Stimulated activated naive B cell treated with anti-CD40 and anti-IgM and Interleukin-4, amounts not matched to agents 10 μg/mL and 1 μg/mL and 100 μg/mL, for 72 hours (primary cell): Measurements from ENCODE around the gene PXDN.

ENCODE experiments used
- ATAC-seq, 2 donors: fragments of 150-1000 bp; cut with Tn5 transposase; replicated peaks; 2 replicates each; pipeline ENCODE4 v1.10.0; 2021; ENCODE audit warnings: moderate library complexity in 1 of 2
- DNase-seq: peaks from one replicate; pipeline ENCODE4 v3.0.0; 2021
- H3K27ac Mint-ChIP-seq: one replicate; pipeline ENCODE4 v1.8.0; 2022; ENCODE audit warnings: mild to moderate bottlenecking, mixed read lengths
- H3K27me3 Mint-ChIP-seq, 2 donors: one replicate each; pipeline ENCODE4 v1.8.0; 2022; ENCODE audit warnings: mixed read lengths in 2 of 2
- H3K36me3 Mint-ChIP-seq, 2 donors: one replicate each; pipeline ENCODE4 v1.8.0; 2022; ENCODE audit warnings: mixed read lengths in 2 of 2, mild to moderate bottlenecking in 1 of 2
- H3K4me1 Mint-ChIP-seq, 2 donors: one replicate each; pipeline ENCODE4 v1.8.0; 2022; ENCODE audit warnings: mixed read lengths in 2 of 2, mild to moderate bottlenecking in 1 of 2
- H3K4me3 Mint-ChIP-seq, 2 donors: one replicate each; pipeline ENCODE4 v1.8.0; 2022; ENCODE audit warnings: mild to moderate bottlenecking in 2 of 2, mixed read lengths in 2 of 2, moderate library complexity in 1 of 2
- H3K9me3 Mint-ChIP-seq, 2 donors: one replicate each; pipeline ENCODE4 v1.8.0; 2022; ENCODE audit warnings: mixed read lengths in 2 of 2, mild to moderate bottlenecking in 1 of 2

The PXDN gene

DNA sequence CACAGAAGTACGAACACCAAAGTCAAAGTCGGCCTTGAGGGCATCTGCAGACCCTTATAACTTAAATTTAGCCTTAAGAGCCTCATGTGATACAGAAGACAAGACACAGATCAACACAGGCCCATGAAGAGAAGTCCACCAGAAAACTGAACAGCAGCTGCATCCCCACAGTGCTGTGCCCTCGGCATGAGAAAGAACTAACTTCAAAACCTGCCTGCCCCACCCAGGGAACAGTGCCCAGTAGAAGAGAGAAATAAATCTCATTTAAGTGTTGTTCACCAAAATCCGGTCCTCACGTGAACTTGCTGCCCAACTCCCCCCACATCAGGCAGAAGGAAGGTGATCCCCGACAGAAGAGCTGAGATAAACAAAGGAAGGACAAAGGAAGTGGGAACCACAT lies 73.7 kb downstream of the PXDN start:
- H3K36me3 Mint-ChIP-seq, result no peaks in the 10 kb centered on the region
- H3K27me3 Mint-ChIP-seq, result no peaks in the 10 kb centered on the region
- no peak overlapping the region for H3K4me3 Mint-ChIP-seq
- no peaks in the 10 kb centered on the region for H3K4me1 Mint-ChIP-seq
- no peaks in the 10 kb centered on the region for H3K9me3 Mint-ChIP-seq
- DNase-seq (no peak), ATAC-seq (no peak)
- H3K27ac Mint-ChIP-seq, result no peak overlapping the region

DNA sequence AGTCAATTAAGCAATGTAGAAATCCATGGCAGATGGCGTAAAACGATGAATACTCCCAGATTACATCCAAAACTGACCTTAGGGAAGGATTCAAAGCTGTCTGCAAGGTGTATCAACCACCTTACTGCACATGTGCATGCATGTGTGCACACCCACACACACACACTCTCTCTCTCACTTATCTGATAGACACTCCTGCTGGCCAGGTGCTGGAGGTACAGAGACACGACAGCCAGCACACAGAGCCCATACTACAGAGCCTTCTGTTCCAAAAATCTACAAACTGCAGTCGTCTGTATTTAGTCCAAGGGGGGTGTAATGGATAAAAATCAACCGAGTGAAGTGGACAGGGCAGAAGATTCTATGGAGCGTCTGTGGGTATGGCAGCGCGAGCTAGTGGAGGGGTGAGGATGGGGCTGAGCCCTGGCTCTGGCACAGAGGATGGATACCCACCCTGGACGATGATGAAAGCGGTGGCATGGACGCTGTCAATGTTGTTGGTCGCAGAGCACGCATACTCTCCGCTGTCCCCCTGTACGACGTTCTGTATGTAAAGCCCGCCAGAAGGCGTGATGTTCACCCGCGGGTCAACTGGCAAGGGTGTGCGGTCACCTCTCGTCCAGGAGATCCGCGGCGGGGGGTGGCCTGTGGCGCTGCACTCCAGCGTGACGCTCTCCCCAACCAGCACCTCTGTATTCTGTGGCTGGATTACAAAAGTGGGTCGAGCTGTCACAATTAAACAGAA lies 78.4 kb downstream of the PXDN start:
- H3K9me3 Mint-ChIP-seq, result no peaks in the 10 kb centered on the region
- no peaks in the 10 kb centered on the region for H3K27me3 Mint-ChIP-seq
- DNase-seq, result no peak
- H3K36me3 Mint-ChIP-seq, result no peaks in the 10 kb centered on the region
- H3K27ac Mint-ChIP-seq, result no peak overlapping the region
- no peak for ATAC-seq
- no peaks in the 10 kb centered on the region for H3K4me1 Mint-ChIP-seq
- no peak overlapping the region for H3K4me3 Mint-ChIP-seq

DNA sequence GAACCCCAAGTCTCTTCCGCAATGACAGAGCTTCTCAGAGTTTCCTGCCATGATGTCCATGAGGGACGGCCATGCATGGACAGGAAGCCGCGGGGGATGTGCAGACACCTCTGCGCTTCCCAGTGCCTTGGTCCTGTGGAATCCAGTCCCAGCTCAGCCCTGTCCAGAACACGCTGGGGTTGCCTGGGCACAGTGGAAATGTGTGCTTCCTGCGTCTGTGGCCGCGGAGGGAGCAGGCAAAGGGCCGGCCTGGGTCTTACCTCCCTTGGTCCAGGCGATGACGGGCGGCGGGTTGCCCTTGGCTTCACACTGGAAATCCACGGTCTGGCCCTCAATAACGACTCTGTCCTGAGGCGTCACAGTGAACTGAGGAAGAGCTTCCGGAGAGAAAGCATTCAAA lies 79.6 kb downstream of the PXDN start:
- DNase-seq (no peak), ATAC-seq (no peak)
- H3K9me3 Mint-ChIP-seq, result no peaks in the 10 kb centered on the region
- H3K36me3 Mint-ChIP-seq, result no peaks in the 10 kb centered on the region
- no peaks in the 10 kb centered on the region for H3K27me3 Mint-ChIP-seq
- H3K27ac Mint-ChIP-seq, result no peak overlapping the region
- no peak overlapping the region for H3K4me3 Mint-ChIP-seq
- H3K4me1 Mint-ChIP-seq, result no peaks in the 10 kb centered on the region

DNA sequence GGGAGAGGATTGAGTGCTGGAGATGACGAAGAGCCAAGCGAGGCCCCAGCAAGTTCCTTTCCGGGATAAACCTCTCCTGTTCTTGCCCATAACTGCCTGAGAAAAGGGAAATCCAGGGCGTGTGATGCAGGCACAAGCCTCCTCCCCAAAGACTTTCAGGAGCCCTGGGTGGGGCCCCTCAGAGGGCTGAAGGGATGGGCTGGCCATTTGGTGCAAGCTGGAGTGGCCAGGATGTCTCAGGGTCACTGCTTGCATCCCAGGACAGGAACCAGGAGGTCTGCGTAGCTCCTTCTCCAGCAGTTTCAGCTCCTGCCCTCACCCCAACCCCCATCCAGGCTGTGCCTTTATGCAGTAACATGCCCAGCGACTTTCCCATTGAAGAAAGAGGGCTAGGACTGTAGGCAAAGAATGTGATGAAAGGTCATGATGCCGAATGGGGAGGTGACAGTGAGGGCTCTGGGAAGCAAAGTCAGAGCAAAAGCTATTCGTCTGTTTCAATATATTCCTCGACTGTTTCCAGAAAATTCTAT lies 80.2 kb downstream of the PXDN start:
- no peak for DNase-seq
- no peak overlapping the region for H3K4me3 Mint-ChIP-seq
- no peaks in the 10 kb centered on the region for H3K27me3 Mint-ChIP-seq
- H3K27ac Mint-ChIP-seq, result no peak overlapping the region
- H3K36me3 Mint-ChIP-seq, result no peaks in the 10 kb centered on the region
- H3K4me1 Mint-ChIP-seq, result no peaks in the 10 kb centered on the region
- no peak for ATAC-seq
- H3K9me3 Mint-ChIP-seq, result no peaks in the 10 kb centered on the region

DNA sequence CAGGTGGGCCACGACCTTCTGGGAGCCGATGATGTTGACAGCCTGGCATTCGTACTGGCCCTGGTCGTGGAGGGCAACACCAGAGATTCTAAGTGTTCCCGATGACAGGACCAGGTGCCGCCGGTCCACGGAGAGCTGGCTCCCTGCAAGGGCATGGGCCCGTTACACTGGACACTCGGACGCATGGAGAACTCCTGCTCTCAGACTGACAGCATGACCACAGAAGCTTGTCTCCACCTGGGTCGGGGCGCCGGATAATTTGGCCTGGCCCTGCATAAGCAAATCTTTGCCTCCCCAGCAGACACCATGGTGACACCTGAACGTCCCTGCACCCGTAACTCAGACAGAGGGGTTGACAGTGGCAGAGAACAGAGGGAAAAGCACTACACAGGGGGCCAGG lies 80.7 kb downstream of the PXDN start:
- Mint-ChIP-seq H3K36me3 (no peaks in the 10 kb centered on the region), H3K4me3 (no peak overlapping the region), H3K4me1 (no peaks in the 10 kb centered on the region), H3K27me3 (peaks cover 3 to 4% of the 10 kb centered on the region in 2 donors), H3K27ac (no peak overlapping the region), H3K9me3 (no peaks in the 10 kb centered on the region)
- no peak for ATAC-seq
- DNase-seq, result no peak

DNA sequence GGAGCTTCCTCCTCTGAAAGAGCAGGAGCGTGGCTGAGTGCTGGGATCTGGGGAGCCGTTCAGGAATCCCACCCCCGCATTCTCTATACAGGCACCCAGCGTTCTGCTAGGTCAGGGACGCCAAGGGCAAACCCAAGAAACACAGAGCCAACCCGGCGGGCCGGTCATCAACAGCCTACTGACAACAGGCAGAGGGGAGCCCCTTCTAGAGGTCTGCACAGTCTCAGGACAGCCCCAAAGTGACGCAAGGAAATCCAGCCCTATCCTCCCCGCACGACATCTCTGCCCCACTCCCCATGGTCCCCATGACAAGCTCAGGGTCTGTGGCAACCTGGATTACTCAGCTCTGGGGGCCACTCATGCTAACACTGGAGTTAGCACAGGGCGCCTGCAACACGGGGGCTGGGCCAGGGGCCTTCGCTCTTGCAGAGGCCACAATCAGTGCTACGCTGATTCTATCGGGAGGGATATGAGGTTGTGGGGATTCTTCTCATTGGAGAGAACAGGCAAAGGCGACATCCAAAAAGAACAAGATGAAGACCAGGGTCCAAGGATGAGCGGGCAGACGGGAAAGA lies 81.6 kb downstream of the PXDN start:
- no peak for DNase-seq
- Mint-ChIP-seq H3K4me3 (no peak overlapping the region), H3K27ac (no peak overlapping the region), H3K27me3 (peaks cover 10 to 11% of the 10 kb centered on the region in 2 donors), H3K4me1 (peaks cover 3 to 5% of the 10 kb centered on the region in 2 donors), H3K9me3 (no peaks in the 10 kb centered on the region), H3K36me3 (no peaks in the 10 kb centered on the region)
- no peak for ATAC-seq

DNA sequence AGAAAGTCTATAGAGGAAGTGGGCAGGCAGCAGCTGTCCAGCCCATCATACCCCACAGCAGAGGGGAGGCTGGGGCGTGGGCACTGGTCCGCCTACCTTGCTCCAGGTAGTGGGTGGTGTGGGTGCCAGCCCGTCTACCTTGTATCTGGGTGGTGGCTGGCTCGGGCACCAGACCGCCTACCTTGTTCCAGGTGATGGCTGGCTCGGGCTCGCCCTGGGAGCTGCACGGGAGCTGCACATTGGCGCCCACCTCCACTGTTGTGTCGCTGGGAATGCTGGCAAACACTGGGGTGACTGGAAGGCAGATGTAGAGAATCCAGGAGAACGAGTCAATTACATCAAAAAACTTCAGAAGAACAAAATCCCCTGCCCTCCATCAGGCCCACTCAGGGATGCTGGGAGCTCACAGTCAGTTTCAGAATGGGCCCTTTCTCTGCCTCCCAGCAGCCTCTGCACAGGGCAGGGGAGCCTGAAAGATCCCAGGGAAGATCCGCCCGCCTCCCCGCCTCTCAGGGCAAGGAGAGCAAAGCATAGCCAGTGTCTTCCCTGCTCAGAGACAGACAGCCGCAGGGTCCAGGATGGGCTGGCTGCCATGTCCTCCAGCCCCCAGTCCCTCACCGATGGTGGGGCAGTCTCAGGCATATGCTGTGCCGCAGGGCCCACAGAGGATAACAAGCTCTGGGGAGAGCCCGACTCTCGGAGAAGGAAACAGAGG lies 82.3 kb downstream of the PXDN start:
- Mint-ChIP-seq H3K27ac (no peak overlapping the region), H3K4me1 (peaks cover 3 to 9% of the 10 kb centered on the region in 2 donors), H3K27me3 (peaks cover 11 to 14% of the 10 kb centered on the region in 2 donors), H3K9me3 (no peaks in the 10 kb centered on the region), H3K36me3 (no peaks in the 10 kb centered on the region), H3K4me3 (no peak overlapping the region)
- DNase-seq, result no peak
- ATAC-seq, result no peak

DNA sequence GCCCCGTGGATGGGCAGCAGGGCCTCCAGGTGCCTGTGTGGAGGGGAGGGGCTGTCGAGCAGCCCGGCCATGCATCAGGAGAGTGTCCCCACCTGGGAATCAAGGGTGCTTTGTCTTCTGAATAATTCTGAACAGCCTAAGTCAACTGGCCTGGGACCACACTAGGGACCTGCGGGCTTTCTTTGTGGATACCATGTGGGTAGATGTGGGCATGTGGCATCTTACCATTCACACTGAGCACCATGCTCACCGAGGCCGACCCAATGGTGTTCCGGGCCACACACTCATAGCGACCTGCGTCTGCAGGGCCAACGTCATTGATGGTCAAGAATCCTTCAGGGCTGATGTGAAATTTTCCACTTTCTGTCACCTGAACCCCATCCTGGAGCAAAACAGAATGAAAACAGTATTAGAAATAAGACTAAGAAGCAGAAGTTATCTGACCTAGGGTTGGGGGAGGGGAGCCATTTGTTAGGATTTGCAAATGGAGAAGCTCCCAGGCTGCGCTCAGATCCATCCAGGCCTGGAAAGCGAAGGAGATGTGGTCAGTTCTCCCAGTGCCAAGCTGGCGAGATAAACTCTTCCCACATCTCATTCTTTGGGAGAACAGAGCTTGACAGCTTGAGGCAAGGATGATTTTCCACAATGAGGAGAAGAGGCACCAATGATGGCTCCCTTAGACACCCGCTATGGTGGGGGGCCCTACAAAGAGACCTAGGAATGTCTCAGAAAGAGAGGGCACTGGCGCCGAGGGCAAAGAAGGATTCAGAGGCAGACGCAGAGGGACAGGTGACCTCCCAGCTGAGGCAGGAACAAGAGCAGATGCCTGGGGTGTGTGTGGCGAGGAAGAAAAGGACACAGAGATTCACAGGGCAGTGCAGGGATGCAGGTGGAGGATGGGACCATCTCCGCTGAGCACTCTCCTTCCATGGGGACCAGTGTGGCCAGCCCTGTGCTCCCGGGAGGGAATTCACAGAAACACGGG lies 83.4 kb downstream of the PXDN start:
- Mint-ChIP-seq H3K4me3 (no peak overlapping the region), H3K4me1 (peaks cover 3 to 10% of the 10 kb centered on the region in 2 donors), H3K27ac (no peak overlapping the region), H3K27me3 (peaks cover 11 to 15% of the 10 kb centered on the region in 2 donors), H3K36me3 (no peaks in the 10 kb centered on the region), H3K9me3 (no peaks in the 10 kb centered on the region)
- no peak for ATAC-seq
- DNase-seq, result no peak

DNA sequence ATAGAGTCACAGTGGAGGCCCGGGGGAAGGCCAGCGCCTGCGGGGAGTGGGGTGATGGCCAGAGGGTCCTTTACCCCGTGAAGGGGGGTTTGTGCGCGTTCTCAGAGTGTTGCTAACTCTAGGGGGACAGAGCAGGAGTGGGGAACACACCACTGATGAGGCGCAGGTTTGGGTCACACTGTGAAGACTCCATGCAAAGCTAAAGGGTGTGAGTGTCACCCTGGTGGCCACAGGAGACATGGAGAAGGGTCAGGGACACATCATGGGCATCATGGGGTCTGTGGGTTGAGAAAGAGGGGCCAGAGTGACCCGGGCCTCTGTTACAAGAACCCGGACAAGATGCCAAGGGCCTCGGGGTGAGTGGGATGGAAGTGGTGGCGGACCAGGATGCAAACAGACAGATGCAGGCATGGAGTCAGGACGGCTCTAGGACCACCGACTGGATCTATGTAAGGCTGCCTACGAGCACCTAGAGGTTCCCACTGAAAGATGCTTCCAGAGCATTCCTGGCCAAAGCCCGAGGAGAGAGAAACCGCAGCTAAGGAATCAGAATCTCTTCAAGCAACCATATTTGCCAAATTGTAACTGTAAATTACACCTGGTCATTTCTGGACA lies 84.3 kb downstream of the PXDN start:
- no peak for DNase-seq
- Mint-ChIP-seq H3K27me3 (peaks cover 11 to 15% of the 10 kb centered on the region in 2 donors), H3K4me3 (no peak overlapping the region), H3K27ac (no peak overlapping the region), H3K4me1 (peaks cover 3 to 10% of the 10 kb centered on the region in 2 donors), H3K36me3 (no peaks in the 10 kb centered on the region), H3K9me3 (no peaks in the 10 kb centered on the region)
- no peak for ATAC-seq

DNA sequence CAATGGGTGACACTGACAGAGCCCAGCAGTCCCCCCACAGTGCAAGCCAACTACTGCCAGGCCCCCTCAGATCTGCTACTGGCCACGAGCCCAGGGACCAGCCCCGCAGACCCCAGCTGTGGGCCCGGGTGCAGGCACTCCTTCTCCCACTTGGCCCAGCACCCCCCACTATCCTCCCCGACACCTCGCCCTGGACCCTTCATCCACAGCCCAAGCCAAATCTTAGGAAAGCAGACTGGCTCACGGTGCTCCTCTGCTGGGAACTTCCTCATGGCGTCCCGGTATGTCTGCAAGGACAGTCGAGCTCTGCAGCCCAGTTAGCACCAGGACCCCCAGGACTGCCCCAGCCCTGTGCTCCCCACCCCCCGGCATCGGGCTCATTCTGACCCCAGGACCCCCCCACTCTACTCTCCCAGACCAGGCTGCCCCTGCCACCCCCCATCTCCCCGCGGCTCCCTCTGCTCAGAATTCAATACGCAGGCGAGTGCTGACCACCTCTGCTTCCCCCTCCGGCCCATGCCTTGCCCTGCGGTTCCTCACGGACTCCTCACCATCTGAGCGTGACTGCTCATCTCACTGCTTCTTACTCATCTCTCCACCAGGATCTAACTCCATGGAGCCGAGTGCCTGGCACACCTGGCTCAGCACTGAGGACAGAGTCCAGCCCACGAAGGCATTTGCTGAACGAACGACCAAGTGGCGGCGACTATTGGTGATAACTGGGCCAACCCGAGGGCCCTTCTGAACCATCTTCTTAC lies 85.7 kb downstream of the PXDN start:
- no peaks in the 10 kb centered on the region for H3K9me3 Mint-ChIP-seq
- no peak overlapping the region for H3K4me3 Mint-ChIP-seq
- H3K27ac Mint-ChIP-seq, result no peak overlapping the region
- H3K4me1 Mint-ChIP-seq, result peaks cover 3 to 10% of the 10 kb centered on the region in 2 donors
- no peak for DNase-seq
- H3K27me3 Mint-ChIP-seq, result peaks cover 11 to 15% of the 10 kb centered on the region in 2 donors
- no peak for ATAC-seq
- no peaks in the 10 kb centered on the region for H3K36me3 Mint-ChIP-seq

DNA sequence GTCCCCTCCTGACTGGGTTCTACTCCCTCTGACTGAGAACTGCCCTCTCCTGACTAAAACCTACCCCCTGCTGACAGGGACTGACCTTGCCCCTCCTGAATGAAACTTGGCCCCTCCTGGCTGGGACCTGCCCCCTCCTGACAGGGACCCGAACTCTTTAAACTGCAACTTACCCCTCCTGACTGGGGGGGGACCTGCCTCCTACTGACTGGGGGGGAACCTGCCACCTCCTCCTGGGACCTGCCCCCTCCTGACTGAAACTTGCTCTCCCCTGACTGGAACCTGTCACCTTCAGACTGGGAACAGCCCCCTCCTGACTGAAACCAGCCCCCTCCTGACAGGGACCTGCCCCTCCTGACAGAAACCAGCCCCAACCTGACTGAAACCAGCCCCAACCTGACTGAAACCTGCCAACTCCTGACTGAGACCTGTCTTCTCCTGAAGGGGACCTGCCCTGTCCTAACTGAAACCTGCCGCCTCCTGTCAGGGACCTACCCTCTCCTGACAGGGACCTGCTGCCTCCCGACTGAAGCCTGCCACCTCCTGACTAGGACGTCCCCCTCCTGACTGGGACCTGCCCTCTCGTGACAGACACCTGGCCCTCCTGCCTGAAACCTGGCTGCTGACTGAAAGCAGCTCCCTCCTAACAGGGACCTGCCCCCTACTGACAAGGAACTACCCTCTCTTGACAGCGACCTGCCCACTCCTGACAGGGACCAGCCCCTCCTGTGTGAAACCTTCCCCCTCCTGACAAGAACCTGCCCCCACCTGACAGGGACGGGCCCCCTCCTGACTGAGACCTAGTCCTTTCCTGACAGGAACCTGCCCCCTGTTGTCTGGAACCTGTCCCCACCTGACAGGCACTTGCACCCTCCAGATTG lies 87.1 kb downstream of the PXDN start:
- peaks cover 3 to 10% of the 10 kb centered on the region in 2 donors for H3K4me1 Mint-ChIP-seq
- H3K4me3 Mint-ChIP-seq, result no peak overlapping the region
- peak overlapping the region; percentile 14 for H3K27ac Mint-ChIP-seq
- peaks cover 11 to 15% of the 10 kb centered on the region in 2 donors for H3K27me3 Mint-ChIP-seq
- no peaks in the 10 kb centered on the region for H3K36me3 Mint-ChIP-seq
- DNase-seq (no peak), ATAC-seq (peak; percentile 42 to 52)
- no peaks in the 10 kb centered on the region for H3K9me3 Mint-ChIP-seq

DNA sequence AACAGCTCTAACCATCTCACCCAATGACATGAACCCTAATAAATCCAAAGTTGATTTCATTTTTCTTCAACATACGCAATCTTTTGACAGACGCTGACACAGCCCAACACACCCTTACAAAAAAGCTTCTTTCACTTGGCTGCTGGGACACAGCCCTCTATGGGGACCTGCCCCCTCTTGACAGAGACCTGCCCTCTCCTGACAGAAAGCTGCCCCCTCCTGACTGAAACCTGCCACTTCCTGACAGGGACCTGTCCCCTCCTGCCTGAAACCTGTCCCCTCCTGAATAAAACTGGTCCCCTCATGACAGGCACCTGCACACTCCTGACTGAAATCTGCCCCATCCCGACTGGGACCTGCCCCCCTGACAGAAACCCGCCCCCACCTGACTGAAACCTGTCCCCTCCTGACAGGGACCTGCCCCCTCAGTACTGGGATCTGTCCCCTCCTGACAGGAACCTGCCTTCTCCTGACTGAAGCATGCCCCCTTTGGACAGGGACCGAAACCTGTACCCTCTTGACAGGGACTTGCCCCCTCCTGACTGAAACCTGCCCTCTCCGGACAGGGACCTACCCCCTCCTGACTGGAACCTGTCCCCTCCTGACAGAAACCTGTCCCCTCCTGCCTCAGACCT lies 87.9 kb downstream of the PXDN start:
- Mint-ChIP-seq H3K9me3 (no peaks in the 10 kb centered on the region), H3K4me1 (peaks cover 3 to 10% of the 10 kb centered on the region in 2 donors), H3K36me3 (no peaks in the 10 kb centered on the region), H3K27me3 (peaks cover 11 to 15% of the 10 kb centered on the region in 2 donors), H3K27ac (no peak overlapping the region), H3K4me3 (no peak overlapping the region)
- DNase-seq, result no peak
- peak in 1 of 2 donors; percentile 48 for ATAC-seq
